GM12872 (cell line): ENCODE results near the gene TMEM184A.

ENCODE experiments used
- CTCF ChIP-seq: IDR thresholded peaks from 3 replicates; pipeline ENCODE4 v1.5.1; 2011; ENCODE audit warnings: low read depth, mild to moderate bottlenecking, low read length, moderate library complexity; ENCODE audit not compliant: insufficient read depth

The TMEM184A gene

GRCh38 chr7:1497293-1497927 lies 58.6 kb downstream of the TMEM184A start:
- TF ChIP-seq CTCF = no peak

- TF ChIP-seq CTCF = no peak
Observed at GRCh38 chr7:1496531-1497292, 59.3 kb downstream of the TMEM184A start.

GRCh38 chr7:1495564-1496242 lies 60.3 kb downstream of the TMEM184A start:
- TF ChIP-seq CTCF = no peak

DNA sequence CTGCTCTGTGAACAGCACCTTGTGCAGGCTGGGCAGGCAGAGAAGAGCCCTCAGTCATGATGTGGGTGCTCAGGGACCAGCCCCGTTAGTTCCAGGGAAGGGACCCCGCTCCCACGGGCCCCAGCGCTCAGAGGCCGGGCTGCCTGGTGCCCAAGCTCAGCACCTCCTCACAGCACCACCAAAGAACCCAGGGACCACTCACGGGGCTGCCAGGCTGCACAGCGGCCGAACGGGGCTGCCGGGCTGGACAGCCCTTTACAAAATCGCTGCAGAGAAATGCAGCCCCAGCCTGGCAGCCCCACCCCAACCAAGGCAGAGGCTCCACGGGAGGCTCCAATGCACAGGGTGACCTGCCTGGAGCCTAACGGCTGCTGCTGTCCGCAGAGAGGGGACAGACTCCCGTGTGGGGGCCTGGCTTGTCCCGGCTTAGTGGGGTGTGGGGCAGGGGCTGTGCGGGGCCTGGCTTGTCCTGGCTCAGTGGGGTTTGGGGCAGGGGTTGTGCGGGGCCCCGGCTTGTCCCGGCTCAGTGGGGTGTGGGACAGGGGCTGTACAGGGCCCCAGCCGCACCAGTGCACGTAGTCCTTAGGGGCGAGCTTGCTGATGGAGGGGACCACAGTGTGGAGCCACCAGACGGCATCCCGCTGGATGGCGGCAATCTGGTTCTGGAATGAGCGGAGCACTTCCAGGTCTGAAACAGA lies 61.0 kb downstream of the TMEM184A start:
- no peak for TF ChIP-seq CTCF

DNA sequence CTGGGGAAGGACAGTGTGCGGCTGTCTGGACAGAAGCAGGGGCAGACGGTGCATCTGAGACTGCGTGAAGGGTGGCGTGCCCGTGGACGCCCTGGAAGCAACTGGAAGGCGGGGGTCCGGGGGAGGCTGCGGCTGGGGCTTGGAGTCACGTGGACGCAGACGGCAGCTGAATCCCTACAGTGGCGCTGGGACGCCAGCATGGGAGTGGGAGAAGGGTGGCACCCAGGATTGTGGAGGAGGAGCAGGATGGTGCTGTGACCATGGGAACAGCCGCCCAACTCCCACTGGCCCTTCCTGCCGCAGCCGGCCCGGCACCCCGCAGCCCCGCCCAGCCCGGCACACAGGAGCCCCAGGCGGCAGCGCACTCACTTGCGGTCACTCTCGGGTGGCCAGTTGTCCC lies 61.6 kb downstream of the TMEM184A start:
- no peak for TF ChIP-seq CTCF

DNA sequence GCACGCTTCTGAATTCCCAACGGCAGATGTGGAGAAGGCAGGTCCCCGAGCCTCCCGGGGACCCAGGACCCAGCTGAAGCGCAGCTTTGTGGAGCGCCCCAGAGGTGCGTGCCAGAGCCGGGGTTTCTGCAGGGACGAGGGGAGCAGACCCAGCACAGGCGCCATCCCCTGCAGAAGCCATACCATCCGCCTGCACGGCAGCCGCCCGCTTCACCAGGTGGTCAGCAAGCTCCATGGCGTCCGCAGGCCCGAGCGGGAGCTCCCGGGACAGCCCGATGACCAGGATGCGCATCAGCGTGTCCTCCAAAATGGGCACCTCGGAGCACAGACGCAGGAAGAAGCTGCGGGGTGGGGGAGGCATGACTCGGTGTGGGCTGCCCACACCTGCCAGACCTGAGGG lies 62.4 kb downstream of the TMEM184A start:
- no peak for TF ChIP-seq CTCF

DNA sequence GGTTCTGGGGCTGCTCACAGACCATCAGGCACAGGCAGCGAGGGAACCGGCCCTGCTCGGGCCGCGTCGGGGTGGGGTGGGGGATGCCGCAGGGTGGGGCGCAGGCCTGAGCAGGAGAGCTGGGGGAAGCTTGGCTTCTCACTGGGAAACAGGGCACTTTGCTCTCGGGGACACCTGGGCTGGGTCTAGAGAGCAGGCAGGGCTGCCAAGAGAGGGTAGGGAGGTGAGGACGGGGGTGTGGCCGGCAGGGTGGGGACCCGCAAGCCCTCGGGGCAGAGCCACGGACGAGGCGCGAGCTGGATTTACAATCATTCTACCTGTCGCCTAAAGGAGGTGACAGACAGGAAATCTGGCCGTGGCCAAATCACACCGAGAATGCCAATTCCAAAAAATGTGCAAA lies 62.9 kb downstream of the TMEM184A start:
- no peak for TF ChIP-seq CTCF
